LNCaP clone FGC (cell line): Measurements from ENCODE around the gene ZNF618.

ENCODE experiments used
- DNase-seq: peaks from one replicate; pipeline ENCODE4 v3.0.0-alpha.2; 2011; ENCODE audit warnings: low read depth
- H3K4me3 ChIP-seq: 2 replicates; pipeline ENCODE4 v1.5.1; 2011; ENCODE audit warnings: mild to moderate bottlenecking, low read depth, low read length, control low read depth
- CTCF ChIP-seq: IDR thresholded peaks from 2 replicates; pipeline ENCODE4 v1.5.1; 2012; ENCODE audit warnings: mild to moderate bottlenecking; ENCODE audit not compliant: control insufficient read depth, insufficient read depth; ENCODE audit errors: extremely low read depth

The ZNF618 gene

DNA sequence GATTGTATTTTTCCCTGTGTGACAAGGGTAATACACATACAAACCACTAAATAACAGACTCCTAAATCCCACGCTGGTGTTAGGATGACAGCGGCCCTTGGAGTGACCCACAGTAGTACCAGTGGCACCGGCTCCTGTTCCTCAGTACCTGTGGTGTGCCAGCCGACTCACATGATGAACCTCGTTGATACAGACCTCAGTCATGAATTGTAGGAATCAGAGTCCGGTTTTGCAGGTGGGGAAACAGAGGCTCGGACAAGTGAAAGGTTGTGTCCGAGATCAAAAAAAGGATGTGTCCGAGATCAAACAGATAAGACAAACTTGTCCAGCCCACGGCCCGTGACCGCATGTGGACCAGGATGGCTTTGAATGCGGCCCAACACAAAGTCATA, 124.0 kb downstream of the ZNF618 start:
- no peak for TF ChIP-seq CTCF
- H3K4me3 ChIP-seq: no peak overlapping the region

GRCh38 chr9:114000671-114001409, 124.7 kb downstream of the ZNF618 start:
- no peak overlapping the region for H3K4me3 ChIP-seq
- no peak for TF ChIP-seq CTCF
- DNase-seq: no peak

More for the DNA sequence above, 124.0 kb downstream of the ZNF618 start:
- no peak for DNase-seq

DNA sequence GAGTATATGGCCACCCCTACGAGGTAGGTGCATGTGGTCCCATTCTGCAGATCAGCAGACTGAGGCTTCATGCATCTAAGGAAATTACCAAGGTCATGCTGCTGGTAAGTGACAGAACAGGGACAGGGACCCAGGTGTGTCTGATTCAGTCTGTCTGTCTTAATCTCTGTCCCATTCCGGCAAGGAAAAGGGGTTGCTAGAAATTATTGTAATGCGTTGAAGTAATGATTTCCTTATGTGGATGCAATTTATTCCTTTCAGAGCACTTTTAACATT, 125.2 kb downstream of the ZNF618 start:
- no peak overlapping the region for H3K4me3 ChIP-seq
- TF ChIP-seq CTCF: no peak
- no peak for DNase-seq

DNA sequence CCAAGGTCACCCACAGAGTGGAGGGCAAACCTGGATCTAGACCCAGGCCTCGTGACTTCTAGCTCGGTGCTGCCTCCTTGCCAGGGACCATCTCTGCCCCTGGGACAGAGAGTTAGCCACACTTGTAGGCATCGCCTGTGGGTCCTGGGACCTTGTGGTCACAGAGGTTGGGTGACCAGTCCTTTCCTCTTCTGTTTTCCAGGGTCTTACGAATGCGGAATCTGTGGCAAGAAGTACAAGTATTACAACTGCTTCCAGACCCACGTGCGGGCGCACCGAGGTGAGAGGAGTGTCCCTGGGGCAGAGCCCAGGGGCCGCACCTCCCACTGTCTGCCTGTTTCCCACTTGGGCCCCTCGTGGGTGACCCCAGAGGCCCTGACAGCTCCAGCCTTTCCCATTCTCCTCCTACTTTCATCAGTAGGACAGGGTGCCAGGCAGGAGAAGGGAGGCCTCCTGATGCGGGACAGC, 125.7 kb downstream of the ZNF618 start:
- H3K4me3 ChIP-seq: no peak overlapping the region
- no peak for DNase-seq
- no peak for TF ChIP-seq CTCF

DNA sequence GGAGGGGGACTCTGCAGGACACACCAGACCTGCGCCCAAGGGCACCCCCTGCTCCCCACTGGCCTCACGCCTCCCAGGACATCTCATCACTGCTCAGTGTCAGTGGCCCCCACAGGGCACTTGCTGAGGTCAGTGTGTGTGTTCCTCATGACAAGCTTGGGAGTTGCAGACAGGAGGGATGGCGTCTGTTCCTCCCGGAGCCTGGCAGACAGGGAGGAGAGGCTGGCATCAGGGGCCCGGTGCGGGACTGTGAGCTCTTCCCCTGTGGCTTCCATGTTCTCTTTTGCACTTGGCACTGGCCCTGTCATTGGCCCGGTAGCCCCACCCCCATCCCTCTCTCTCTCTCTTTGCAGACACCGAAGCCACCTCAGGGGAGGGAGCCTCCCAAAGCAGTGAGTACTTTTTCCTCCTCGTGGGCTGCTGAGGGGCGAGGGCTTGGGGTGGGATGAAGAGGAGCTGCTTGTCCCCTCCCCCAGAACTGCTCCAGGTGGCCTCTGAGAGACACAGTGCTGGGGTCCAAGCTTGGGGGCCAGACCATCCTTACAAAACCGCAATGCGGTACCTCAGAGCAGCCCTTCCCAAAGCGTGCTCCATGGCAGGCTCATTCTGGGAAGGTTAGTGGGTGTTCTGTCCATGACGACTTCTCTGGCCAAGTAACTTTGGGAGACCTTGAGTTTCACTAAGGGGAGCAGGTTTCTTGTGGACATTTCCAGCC, 126.3 kb downstream of the ZNF618 start:
- DNase-seq: no peak
- TF ChIP-seq CTCF: no peak
- H3K4me3 ChIP-seq: no peak overlapping the region

DNA sequence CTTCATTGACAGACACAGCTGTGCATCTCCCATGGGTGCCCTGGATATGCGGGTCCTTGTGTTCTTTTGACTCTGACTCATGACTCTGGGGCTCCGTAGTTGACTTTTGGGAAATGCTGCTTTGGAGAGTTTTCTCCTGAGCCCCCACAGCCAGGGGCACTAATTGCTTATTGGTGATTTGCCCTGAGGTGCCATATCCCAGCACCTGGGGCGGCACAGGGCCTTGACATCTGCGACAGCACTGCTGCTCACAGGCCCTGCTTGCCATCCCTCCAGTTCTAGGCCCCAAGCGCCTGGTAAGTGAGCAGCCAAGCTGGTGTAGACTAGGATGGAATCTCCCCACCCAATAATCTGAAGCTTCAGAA, 126.9 kb downstream of the ZNF618 start:
- H3K4me3 ChIP-seq: no peak overlapping the region
- no peak for TF ChIP-seq CTCF
- DNase-seq: no peak
